H54 (cell line): ENCODE results near the gene RASL10A.

Experiments used
- DNase-seq: peaks from one replicate; pipeline ENCODE4 v3.0.0; 2011; ENCODE audit warnings: low spot score, mixed read lengths; ENCODE audit not compliant: insufficient read length
- FAIRE-seq: peaks from 3 replicates; lab custom pipeline; 2011; peaks lifted over from hg19 to GRCh38; lab: Jason Lieb, UNC
- POLR2A ChIP-seq: IDR thresholded peaks from 2 replicates; pipeline ENCODE4 v1.6.1; 2011; ENCODE audit warnings: low read depth, mild to moderate bottlenecking, low read length

The RASL10A gene

GRCh38 chr22:29343313-29343805 is 27.9 kb upstream of the RASL10A start:
- TF ChIP-seq POLR2A: no peak
- DNase-seq (peak; percentile 52), FAIRE-seq (no peak)

GRCh38 chr22:29342577-29343312 is 27.2 kb upstream of the RASL10A start:
- no peak for DNase-seq
- FAIRE-seq: no peak
- TF ChIP-seq POLR2A: no peak

- FAIRE-seq (no peak), DNase-seq (no peak)
- TF ChIP-seq POLR2A: no peak
These were observed 26.7 kb upstream of the RASL10A start for GRCh38 chr22:29342177-29342576.

- DNase-seq (no peak), FAIRE-seq (no peak)
- TF ChIP-seq POLR2A: no peak
These were observed 26.3 kb upstream of the RASL10A start for GRCh38 chr22:29341849-29342127.

GRCh38 chr22:29341056-29341848 is 25.8 kb upstream of the RASL10A start:
- FAIRE-seq: no peak

GRCh38 chr22:29340566-29340965 is 25.1 kb upstream of the RASL10A start:
- DNase-seq (no peak), FAIRE-seq (no peak)
- no peak for TF ChIP-seq POLR2A

More at GRCh38 chr22:29341056-29341848, 25.8 kb upstream of the RASL10A start:
- no peak for TF ChIP-seq POLR2A
- no peak for DNase-seq

GRCh38 chr22:29339381-29340235 is 24.1 kb upstream of the RASL10A start:
- no peak for TF ChIP-seq POLR2A
- DNase-seq (no peak), FAIRE-seq (no peak)

- FAIRE-seq (no peak), DNase-seq (no peak)
- no peak for TF ChIP-seq POLR2A
These were observed 22.9 kb upstream of the RASL10A start for GRCh38 chr22:29338398-29338797.

- FAIRE-seq (no peak), DNase-seq (no peak)
- TF ChIP-seq POLR2A: no peak
These were observed 22.3 kb upstream of the RASL10A start for GRCh38 chr22:29337631-29338284.

- no peak for TF ChIP-seq POLR2A
- DNase-seq (no peak), FAIRE-seq (no peak)
These were observed 21.4 kb upstream of the RASL10A start for GRCh38 chr22:29336751-29337490.

- FAIRE-seq (no peak), DNase-seq (no peak)
- TF ChIP-seq POLR2A: no peak
These were observed 20.2 kb upstream of the RASL10A start for GRCh38 chr22:29335656-29336055.

- DNase-seq (no peak), FAIRE-seq (no peak)
- no peak for TF ChIP-seq POLR2A
These were observed 19.3 kb upstream of the RASL10A start for GRCh38 chr22:29334696-29335344.
